Hypothalamus (tissue), 51 donors: ENCODE data around the gene MASTL.
"Not testable (repeated sequence)": the region's sequence is repeated elsewhere in the genome, so short reads cannot be mapped to it uniquely, and the experiment has no call there.

Experiments used
- DNase-seq, 51 donors: peaks; one replicate each; lab custom pipeline; 2025; lab: John Stamatoyannopoulos, UW

The MASTL gene

DNA sequence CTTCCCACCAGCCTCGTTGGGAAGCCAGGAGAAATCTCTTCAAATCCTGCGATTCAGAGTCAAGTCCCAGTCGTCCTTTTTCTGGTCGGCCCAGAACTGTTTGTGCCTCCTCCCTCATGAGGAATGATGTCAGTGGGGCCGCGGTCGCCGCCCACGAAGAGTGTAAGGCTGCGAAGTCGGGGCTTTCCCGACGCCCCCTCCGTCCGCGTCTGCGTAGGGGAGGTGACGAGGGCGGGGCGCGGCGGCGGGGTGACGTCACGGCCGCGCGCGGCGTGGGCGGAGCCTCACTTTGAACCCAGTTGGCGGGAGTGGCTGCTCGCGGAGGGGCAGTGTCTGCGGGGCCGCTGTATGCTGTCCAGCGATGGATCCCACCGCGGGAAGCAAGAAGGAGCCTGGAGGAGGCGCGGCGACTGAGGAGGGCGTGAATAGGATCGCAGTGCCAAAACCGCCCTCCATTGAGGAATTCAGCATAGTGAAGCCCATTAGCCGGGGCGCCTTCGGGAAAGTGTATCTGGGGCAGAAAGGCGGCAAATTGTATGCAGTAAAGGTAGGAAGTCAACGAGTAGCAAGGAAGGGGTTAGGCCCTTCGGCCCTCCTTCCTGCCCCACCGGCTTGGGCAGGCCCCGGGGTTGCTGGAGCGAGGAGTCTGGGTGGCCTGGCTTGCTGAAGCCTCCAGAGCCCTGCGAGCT, at the start of gene MASTL:
TSS of gene MASTL (plus strand) at position 287 of the 689 bp plus-strand sequence. CDS start at position 362, 75 bp downstream.
- peak; percentile 31 to 92 (median 83) for DNase-seq

DNA sequence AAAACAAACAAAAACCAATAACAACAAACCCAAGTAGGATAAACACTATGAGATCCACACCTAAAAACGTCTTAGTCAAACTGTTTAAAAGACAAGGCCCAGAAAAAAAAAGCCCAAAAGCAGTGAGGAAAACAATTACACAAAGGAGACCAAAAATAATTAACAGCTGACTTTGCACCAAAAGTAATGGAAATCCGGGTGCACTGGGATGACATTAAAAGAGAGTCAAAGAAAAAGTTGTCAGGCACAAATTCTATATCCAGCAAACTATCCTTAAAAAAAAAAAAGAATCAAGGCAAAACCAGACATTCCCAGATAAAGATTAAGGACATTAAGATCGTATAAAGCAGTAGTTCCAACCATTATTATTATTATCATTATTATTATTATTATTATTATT, 47.0 kb upstream of the MASTL start:
- DNase-seq: no peak

DNA sequence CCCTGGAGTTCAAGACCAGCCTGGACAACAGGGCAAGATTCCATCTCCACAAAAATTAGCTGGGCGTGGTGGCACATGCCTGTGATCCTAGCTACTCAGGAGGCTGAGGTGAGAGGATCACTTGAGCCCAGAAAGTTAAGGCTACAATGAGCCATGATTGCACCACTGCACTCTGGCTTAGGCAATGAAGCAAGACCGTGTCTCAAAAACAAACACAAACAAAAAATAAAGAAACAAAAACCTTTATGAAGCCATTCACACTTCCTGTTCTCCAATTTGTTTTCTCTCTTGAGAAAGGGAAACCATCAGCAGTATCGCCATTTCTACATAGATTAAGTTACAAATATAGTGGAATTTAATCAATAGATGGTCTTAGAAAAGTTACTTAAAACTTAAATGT, 20.8 kb upstream of the MASTL start:
- no peak for DNase-seq

DNA sequence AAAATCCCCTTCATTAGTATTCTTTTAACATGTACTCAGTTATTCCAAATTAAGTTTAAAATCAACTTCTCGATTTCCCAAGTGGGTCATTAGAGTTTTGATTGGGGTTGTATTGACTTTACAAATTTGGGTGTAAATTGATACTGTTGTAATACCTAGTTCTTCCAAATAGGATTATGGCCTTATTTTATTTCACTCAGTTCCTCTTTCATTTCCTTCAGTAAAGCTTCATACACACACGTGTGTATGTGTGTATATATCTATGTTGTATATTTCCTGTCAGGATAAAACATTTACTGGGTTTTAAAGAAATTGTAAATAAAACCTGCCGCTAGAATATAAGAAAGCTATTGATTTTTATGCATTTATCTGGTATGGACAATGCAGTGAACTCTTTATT, 16.9 kb upstream of the MASTL start:
- DNase-seq: no peak

DNA sequence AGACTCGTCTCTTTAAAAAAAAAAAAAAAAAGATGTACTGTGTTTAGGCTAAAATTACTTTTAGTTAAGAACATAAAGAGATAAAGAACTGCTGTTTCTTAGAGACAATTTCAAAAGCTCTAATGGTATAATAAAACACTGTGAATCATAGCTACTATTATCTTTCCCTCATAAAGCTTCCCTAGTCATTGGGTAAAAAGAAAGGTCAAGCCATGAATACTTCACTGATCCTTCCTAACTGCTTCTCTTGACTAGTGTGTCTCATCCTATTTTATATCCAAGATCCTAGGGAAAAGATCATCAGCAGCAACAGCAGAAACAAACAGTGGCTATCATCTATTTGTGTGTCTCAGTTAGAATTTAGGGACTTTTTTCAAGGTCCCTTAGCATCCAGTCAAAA, 11.5 kb upstream of the MASTL start:
- no peak for DNase-seq

DNA sequence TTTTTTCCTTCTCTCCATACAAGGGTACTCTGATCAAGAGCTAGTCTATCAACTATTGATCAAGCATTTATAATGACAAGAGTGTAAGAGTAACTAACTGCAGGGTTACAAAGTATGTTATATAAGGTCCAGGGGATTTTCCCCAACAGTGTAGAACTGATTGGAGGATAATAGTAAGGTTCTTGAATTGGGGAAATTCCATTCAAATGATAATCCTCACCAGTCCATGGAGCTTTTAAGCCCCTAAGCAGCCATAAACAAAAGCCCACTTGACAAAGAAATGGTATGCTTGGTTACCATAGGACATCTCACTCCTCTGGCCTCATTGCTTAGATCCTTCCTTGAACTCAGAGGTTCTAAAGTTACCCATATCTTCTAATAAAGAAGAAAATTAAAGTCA, 9.2 kb upstream of the MASTL start:
- no peak for DNase-seq

DNA sequence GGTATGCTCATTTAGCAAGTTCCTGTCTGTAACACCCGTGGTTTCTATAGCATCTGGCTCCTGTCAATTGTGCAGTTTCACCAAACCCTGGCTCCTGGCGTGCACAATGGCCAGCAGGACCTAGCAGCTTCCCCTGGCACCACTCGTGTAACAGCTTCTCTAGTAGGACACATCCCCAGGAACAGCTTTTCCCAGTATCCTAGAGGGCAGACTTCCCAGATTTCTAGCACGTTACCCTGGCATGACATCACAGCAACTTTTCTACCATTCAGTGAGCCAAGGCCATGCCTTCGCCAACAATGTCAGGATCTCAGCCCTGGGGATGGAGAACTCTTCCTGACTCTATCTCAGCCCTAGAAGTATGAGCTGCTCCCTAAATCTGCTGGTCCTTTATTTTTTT, 7.5 kb upstream of the MASTL start:
- DNase-seq: no peak

DNA sequence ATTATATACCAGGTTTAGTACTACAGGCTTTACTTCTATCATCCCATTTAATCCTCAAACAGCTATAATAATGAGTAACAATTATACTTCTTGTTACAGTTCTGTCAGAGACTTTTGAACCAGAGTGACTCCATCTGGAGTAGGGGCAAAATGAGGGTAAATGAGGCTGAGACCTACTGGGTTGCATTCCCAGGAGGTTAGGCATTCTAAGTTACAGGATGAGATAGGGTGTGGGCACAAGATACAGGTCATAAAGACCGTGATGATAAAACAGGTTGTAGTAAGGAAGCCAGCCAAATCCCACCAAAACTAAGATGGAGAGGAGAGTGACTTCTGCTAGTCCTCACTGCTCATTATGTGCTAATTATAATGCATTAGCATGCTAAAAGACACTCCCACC, 4.9 kb upstream of the MASTL start:
- no peak for DNase-seq

DNA sequence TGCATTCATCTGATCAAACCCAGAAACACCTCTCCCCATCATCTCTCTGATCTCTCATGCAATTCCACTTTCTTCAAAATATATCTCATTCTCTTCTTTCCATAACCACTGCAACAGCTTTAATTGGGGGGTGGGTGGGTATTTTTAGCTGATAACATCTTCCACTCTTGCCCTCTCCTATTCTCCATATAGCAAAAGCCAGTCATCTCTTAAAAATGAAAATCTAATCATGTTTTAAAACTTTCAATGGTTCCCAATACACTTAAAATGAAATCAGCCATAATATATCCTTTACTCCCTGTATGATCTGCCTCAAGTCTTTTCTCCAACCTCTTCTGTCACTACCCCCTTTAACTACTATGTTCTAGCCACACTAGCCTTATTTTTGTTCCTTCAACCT, 2.5 kb upstream of the MASTL start:
- no peak for DNase-seq

DNA sequence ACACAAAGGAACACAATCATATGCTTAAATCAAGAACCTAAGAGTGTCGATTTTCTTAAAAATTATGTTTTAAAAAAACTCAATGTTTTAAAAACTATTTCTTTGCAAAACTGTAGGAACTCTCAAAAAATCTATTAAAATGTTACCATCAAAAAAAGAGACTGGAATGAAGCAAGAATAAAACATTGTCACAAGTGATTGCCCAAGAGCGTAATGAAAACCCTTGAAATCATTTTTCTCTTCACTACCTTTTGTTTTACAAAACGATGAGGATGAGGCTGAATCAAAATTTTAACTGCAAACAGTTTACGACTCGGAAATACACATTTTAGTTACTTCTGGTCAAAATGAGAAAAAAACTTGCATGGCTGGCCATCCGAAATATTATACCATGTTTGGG, 1.8 kb upstream of the MASTL start:
- DNase-seq: peak in 1 of 51 donors; percentile 17

DNA sequence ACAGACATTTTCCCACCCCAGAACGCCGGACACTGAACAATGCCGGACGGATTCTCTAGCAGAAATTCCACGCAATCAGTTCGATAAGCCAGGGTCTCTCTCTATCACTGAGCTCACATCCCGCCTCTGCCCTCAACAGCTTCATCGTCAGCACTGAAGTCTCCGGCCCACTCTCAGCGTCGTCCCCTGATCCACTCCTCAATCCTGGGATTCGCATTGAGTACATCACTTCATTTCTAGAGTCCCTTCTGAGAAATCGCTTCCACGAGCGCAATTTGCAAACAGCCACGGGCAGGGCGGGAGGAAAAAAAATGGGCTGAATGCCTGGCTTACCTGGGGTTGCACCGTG, 1.3 kb upstream of the MASTL start:
- peak in 8 of 51 donors; percentile 19 to 71 (median 36) for DNase-seq

DNA sequence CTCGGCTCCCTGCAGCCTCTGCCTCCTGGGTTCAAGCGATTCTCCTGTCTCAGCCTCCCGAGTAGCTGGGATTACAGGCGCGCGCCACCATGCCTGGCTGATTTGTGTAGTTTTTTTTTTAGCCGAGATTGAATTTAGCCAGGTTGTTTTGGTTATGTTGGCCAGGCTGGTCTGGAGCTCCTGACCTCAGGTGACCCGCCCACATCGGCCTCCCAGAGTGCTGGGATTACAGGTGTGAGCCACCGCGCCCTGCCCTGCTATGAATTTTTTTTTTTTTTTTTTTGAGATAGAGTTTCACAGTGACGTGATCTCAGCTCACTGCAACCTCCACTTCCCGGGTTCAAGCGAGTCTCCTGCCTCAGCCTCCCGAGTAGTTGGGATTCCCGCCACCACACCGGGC, 1.4 kb downstream of the MASTL start:
- not testable (repeated sequence) for DNase-seq

DNA sequence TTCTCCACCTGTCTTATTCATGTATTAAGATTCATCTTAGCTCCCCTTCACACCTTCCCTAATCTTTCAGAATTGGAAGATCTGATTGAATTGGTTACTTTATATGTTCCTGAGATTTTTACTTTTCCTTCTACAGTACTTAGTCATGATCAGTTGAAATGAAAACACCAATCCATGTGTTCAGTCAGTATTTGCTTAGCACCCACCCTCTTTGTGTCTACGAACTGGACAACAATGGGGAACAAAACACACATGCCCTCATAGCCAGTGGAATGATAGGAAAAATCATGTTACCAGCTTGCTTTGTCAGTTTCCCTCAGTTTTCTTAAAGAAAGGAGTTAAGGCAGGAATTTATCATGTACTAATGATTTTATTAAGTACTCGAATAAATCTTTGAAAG, 2.0 kb downstream of the MASTL start:
- no peak for DNase-seq

DNA sequence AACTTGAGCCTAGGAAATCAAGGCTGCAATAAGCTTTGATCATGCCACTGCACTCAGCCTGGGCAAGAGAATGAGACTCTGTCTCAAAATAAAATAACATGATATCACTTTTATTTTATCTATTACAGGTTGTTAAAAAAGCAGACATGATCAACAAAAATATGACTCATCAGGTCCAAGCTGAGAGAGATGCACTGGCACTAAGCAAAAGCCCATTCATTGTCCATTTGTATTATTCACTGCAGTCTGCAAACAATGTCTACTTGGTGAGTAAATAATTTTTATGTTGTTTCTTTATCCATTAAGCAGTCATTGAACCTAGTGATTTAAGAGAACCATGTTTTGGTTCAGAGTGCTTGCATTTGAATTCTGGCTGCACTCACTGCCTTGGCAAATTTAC, 3.3 kb downstream of the MASTL start:
- DNase-seq: no peak

DNA sequence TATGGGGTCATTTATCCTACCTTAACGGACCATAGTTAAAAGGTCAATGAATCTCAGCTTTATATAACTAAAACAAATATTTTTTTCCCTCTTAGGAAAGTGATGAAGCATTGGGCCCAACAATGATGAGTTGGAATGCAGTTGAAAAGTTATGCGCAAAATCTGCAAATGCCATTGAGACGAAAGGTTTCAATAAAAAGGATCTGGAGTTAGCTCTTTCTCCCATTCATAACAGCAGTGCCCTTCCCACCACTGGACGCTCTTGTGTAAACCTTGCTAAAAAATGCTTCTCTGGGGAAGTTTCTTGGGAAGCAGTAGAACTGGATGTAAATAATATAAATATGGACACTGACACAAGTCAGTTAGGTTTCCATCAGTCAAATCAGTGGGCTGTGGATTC, 14.7 kb downstream of the MASTL start:
- no peak for DNase-seq

DNA sequence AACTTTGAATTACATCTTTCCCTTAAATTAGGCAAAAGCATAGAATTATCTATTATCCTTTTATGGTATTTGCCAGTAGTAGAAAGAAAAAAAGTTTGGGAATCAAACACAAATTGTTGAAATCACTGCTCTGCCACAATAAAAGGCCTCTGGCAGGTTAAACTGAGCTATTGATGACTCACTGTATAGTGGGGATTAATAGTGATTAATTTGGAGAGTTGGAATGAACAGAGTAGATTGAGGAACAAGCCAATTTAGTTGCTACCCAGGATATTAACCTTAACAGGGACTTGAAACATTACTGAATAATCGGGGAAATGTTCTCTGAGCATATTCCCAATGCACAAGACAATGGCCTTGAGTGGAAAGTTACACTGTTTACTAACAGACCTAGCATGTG, 33.1 kb downstream of the MASTL start:
- no peak for DNase-seq

DNA sequence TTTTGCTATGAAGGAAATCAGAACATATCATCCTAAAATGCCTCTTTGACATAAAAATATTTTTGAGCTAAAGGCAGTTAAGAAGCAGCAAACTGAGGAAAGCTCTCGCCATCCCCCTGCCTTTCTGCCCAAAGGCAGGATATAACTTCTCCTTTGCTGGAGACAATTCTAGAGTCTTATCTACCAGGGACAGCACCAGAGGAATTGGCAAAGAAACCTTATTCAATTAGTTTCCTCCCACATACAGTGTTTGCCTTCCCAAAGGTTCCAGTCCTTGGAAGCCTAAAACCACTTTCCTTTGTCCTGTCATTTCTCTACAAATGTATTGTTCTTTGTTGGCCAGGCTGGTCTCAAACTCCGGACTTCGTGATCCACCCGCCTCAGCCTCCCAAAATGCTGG, 33.7 kb downstream of the MASTL start:
- DNase-seq: no peak

DNA sequence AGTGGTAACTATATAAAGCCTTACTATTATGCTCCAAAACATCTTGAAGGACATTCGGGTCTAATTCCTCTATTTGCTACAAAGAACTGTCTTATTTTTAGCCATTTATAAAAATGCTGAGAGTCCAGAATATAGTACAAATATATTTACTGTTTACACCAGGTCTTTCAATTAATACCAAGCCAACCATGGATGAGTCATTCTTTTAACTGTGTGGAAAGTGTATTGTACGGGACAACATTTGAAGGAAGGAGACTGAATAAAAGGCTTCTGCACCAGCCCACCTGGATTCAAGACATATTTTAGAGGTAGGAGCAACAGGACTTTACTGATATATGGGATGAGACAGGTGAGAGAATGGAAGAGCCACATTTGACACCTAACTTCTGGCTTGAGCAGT, 35.4 kb downstream of the MASTL start:
- no peak for DNase-seq

DNA sequence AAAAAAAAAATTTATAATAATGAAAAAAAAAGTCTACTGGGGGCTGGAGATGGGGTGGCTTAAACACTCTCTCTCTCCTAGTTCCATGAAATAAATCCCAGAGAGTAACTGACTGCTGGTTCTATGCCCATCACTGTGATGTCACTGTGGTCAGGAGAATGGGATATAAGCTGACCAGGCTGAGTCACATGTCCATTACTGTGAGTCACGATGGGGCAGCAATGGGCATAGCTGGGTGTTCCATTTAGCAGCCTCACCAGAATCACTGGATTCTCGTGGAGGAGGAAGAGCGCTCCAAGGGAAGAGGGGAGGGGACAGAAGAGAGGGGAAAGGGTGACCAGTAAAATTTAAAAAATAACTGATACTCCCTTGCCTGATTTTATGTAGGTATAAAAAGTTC, 37.1 kb downstream of the MASTL start:
- DNase-seq: peak in 12 of 51 donors; percentile 0 to 49 (median 2)

DNA sequence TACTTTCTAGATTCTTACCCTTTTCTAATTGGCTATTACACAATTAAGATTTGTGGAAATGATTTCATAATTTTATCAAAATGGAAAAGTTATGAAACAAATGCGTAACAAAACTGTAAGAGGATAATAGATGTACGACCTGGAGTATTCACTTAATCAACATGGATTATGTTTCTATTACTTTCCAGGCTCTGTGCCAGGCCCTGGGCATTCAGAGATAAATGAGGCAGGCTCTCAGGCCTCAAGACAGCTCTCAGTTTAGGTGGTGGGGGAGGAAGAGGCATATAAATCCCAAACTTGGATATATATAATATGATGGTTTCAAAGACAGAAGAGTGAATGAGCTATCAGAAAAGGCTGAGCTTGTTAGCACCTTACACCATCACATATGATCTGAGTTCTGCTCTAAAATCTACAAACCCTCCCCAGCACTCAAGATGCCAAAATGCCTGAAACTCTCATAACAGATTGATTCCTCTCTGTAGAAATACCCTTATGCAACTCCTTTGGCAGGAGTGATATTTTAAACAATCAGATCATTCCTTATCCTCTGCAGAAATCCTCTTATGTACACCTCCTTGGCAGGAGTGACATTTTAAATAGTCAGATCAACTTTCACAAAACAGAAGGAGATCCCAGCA, 42.9 kb downstream of the MASTL start:
- no peak for DNase-seq

DNA sequence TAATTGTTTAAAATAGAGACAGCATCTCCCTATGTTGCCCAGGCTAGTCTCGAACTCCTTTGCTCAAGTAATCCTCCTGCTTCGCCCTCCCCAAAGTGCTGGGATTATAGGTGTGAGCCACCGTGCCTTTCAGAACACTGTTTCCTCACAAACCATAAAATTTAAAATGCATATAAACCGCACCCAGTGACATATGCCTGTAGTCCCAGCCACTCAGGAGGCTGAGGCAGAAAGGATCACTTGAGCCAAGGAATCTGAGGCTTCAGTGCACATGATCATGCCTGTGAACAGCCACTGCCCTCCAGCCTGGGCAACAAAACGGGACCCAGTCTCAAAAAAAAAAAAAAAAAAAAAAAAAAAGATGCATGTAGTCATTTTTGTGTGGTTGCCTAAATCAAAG, 48.7 kb downstream of the MASTL start:
- no peak for DNase-seq

DNA sequence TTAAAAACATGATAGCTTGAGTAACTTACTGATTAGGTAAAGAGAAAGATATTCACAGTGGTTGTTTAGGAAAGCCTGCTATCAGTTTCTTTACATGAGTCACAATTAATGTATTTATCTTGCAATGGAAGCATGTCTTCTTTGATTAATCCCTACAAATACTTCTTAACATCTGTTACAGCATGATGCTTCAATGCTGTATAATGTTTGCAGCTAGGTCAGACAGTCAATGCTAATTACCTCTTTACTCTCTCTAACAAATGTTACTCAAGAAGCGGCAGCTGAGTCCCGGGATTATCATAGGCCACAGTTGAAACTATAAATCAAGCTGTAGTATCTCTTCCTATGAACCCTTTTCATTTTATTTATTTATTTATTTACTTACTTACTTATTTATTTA, 52.2 kb downstream of the MASTL start:
- DNase-seq: no peak

DNA sequence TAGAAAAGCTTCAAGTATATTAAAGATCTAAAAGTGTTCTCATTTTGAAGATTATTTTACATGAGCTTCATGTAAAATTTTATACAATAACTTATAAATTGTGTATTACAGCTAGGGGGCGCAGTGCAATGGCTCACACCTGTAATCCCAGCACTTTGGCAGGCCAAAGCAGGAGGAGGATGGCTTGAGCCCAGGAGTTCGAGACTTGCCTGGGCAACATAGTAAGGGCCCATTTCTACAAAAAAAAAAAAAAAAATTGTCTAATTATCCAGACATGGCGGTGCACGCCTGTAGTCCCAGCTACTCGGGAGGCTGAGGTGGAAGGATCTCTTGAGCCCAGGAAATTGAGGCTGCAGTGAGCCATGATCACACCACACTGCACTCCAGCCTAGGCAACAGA, 68.8 kb downstream of the MASTL start:
- DNase-seq: peak in 2 of 51 donors; percentile 1 to 2
